K562 (cell line): ENCODE results near the gene RNF224.

Source experiments
- ARHGAP35 ChIP-seq: fragments of 450-650 bp; IDR thresholded peaks from 2 replicates; pipeline ENCODE4 v1.6.1; 2018; ENCODE audit not compliant: partially characterized antibody
- CEBPB ChIP-seq: fragments of 450-650 bp; IDR thresholded peaks from 2 replicates; pipeline ENCODE4 v1.6.1; 2016; ENCODE audit warnings: missing genetic modification characterization, missing compliant biosample characterization
- CHD1 ChIP-seq: fragments of 200-600 bp; sonication (generic); IDR thresholded peaks from one replicate; pipeline ENCODE4 v1.6.1; 2012; ENCODE audit warnings: mild to moderate bottlenecking, moderate library complexity, low read length, inconsistent platforms
- FOXP1 ChIP-seq: sonication (generic); formaldehyde crosslinking; IDR thresholded peaks from 2 replicates; pipeline ENCODE4 v1.8.0; 2022; ENCODE audit warnings: mild to moderate bottlenecking, missing genetic modification reagents
- HNRNPL ChIP-seq: fragments of 200-400 bp; formaldehyde crosslinking; IDR thresholded peaks from 2 replicates; pipeline ENCODE4 v1.6.1; 2017; ENCODE audit warnings: low read depth, mild to moderate bottlenecking, low read length
- JUN ChIP-seq, 2 experiments: sonication (generic) in 1 of 2; formaldehyde crosslinking in 1 of 2; IDR thresholded peaks; 2 replicates each; pipeline versions ENCODE4 v1.6.1 to v1.8.0; 2012 to 2022; ENCODE audit warnings: borderline replicate concordance in 2 of 2, mild to moderate bottlenecking in 2 of 2, improper control_type of control experiment in 1 of 2, low read depth in 1 of 2, low read length in 1 of 2, missing genetic modification reagents in 1 of 2
- MBD2 ChIP-seq: sonication (generic); IDR thresholded peaks from 2 replicates; pipeline ENCODE4 v1.6.1; 2016; ENCODE audit warnings: low read depth, borderline replicate concordance
- MXI1 ChIP-seq: IDR thresholded peaks from 2 replicates; pipeline ENCODE4 v1.6.1; 2011; ENCODE audit warnings: low read depth, mild to moderate bottlenecking, improper control_type of control experiment, low read length
- NRF1 ChIP-seq, 2 experiments: fragments of 450-650 bp; IDR thresholded peaks in 1 of 2; conservative IDR thresholded peaks in 1 of 2; 2 replicates each; pipeline ENCODE4 v1.6.1; 2014; ENCODE audit warnings: mild to moderate bottlenecking in 2 of 2
- PHF21A ChIP-seq: fragments of 450-650 bp; IDR thresholded peaks from 2 replicates; pipeline ENCODE4 v1.6.1; 2017; ENCODE audit warnings: low read depth, borderline replicate concordance
- REST ChIP-seq, 2 experiments: fragments of 450-650 bp; formaldehyde crosslinking in 1 of 2; IDR thresholded peaks; 2 replicates each; pipeline versions ENCODE4 v1.4.0 to v1.6.1; 2014 to 2020; ENCODE audit warnings: mild to moderate bottlenecking in 2 of 2, borderline replicate concordance in 1 of 2, low read depth in 1 of 2
- SETDB1 ChIP-seq: IDR thresholded peaks from one replicate; pipeline ENCODE4 v1.6.1; 2012; ENCODE audit warnings: low read length, control low read depth, inconsistent platforms
- SUPT5H ChIP-seq: fragments of 450-650 bp; IDR thresholded peaks from 2 replicates; pipeline ENCODE4 v1.6.1; 2016
- TAL1 ChIP-seq: fragments of 450-650 bp; IDR thresholded peaks from 2 replicates; pipeline ENCODE4 v1.6.1; 2016; ENCODE audit warnings: mild to moderate bottlenecking

DNA sequence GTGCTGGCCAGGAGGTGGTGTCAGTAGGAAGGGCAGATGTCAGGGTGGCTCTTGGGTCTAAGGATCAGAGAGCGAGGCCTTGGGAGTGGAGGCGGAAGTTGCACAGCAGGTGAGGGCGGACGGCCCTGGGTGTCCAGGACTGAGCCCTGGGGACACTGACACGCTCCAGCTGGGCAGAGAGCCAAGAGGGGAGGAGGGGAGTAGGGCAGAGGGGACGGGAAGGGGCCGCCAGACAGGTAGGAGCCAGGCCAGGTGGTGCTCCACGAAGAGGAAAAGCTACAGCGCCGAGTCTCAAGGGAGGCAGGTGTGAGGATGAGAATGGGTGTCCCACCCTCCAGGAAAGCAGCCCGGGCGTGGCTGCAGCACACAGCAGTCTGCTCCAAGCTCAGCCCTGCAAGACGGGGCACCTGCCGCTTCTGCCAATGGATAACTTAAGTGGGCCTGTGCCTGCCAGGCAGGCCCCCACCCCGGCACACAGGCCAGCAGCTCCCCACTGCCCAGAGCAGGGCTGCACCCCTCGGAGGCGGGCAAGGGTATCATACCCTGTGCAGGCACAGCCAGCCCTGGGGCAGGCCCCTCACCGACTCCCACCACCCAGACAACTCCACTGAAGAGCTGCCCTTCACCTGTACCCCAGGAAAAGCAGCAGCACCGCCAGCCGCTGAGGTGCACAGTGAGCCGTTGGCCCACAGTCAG is 31.6 kb upstream of the RNF224 start:
- TF ChIP-seq MBD2, result no peak
- no peak for TF ChIP-seq CHD1
- no peak for TF ChIP-seq HNRNPL
- no peak for TF ChIP-seq NRF1 (conservative IDR thresholded peaks at IDR 0.05 in 1 of 2, IDR thresholded peaks at IDR 0.05 in 1 of 2)
- TF ChIP-seq SETDB1, result no peak
- no peak for TF ChIP-seq CEBPB (tag)
- no peak for TF ChIP-seq SUPT5H
- TF ChIP-seq MXI1, result no peak
- TF ChIP-seq TAL1, result no peak
- TF ChIP-seq FOXP1 (CRISPR knock-in tag), result no peak
- TF ChIP-seq JUN (IDR thresholded peaks at IDR 0.05; ENCODE audit: borderline replicate concordance, low read depth, low read length), result no peak
- no peak for TF ChIP-seq JUN (CRISPR knock-in tag; IDR thresholded peaks at IDR 0.05; ENCODE audit: borderline replicate concordance)
- no peak for TF ChIP-seq ARHGAP35
- TF ChIP-seq REST (IDR thresholded peaks at IDR 0.05; ENCODE audit: borderline replicate concordance), result no peak
- TF ChIP-seq REST (CRISPR knock-in tag; IDR thresholded peaks at IDR 0.05; ENCODE audit: low read depth), result no peak
- TF ChIP-seq PHF21A, result no peak
